ENCODE data around the gene SMIM43.

Gene SMIM43

GRCh38 chr4:121788896-121789295 lies 23.9 kb upstream of the SMIM43 start:
- WGBS (ENCODE audit: extremely low coverage, insufficient coverage, insufficient read length): no CpG with 5 or more reads among the region's 2 CpGs
- no peaks in the 10 kb centered on the region for H3K9me3 ChIP-seq (ENCODE audit: insufficient read depth, low read depth, low read length)

GRCh38 chr4:121786221-121786620 lies 21.3 kb upstream of the SMIM43 start:
- no peak overlapping the region for H3K23ac ChIP-seq (ENCODE audit: low read length)
- no peak overlapping the region for H2BK5ac ChIP-seq (ENCODE audit: low read depth, low read length, poor library complexity)
- no peak overlapping the region for H4K12ac ChIP-seq (ENCODE audit: low read depth, low read length)
- H3K27ac ChIP-seq (ENCODE audit: low read depth, low read length): no peak overlapping the region
- H2BK12ac ChIP-seq (ENCODE audit: low read length): no peak overlapping the region
- H3K9ac ChIP-seq (ENCODE audit: low read length): no peak overlapping the region
- no peak overlapping the region for H3K4me3 ChIP-seq (ENCODE audit: low read depth, low read length)
- no peaks in the 10 kb centered on the region for H3K36me3 ChIP-seq (ENCODE audit: control insufficient read depth in 1 of 2, insufficient read depth in 2 of 2, low read length in 2 of 2)
- no peaks in the 10 kb centered on the region for H3K79me1 ChIP-seq (ENCODE audit: low read length)
- no peak overlapping the region for H3K4ac ChIP-seq (ENCODE audit: low read depth, low read length)
- no peaks in the 10 kb centered on the region for H3K9me3 ChIP-seq (ENCODE audit: insufficient read depth, low read depth, low read length)
- H3K79me2 ChIP-seq (ENCODE audit: control insufficient read depth, insufficient read depth, low read length, poor library complexity): no peaks in the 10 kb centered on the region
- no peaks in the 10 kb centered on the region for H3K27me3 ChIP-seq (ENCODE audit: insufficient read depth, low read length)
- H4K8ac ChIP-seq (ENCODE audit: low read depth, low read length): no peak overlapping the region
- no peak overlapping the region for H2BK120ac ChIP-seq (ENCODE audit: insufficient read depth, low read length, poor library complexity)
- H3K18ac ChIP-seq (ENCODE audit: low read length): no peak overlapping the region
- WGBS (ENCODE audit: extremely low coverage, insufficient coverage, insufficient read length): no CpG with 5 or more reads among the region's 2 CpGs
- H2AFZ ChIP-seq (ENCODE audit: insufficient read depth, low read length, poor library complexity): no peak overlapping the region
- H4K91ac ChIP-seq (ENCODE audit: low read depth, low read length): no peak overlapping the region
- H3K14ac ChIP-seq (ENCODE audit: low read length): no peak overlapping the region
- DNase-seq: no peak
- no peak overlapping the region for H2AK5ac ChIP-seq (ENCODE audit: low read length)
- H3K4me1 ChIP-seq (ENCODE audit: control insufficient read depth in 1 of 2, insufficient read depth in 2 of 2, low read length in 2 of 2): no peaks in the 10 kb centered on the region
- no peak overlapping the region for H3K4me2 ChIP-seq (ENCODE audit: low read length)

More at GRCh38 chr4:121788896-121789295, 23.9 kb upstream of the SMIM43 start:
- Histone ChIP-seq H3K79me1 (ENCODE audit: low read length) (no peaks in the 10 kb centered on the region), H4K91ac (ENCODE audit: low read depth, low read length) (no peak overlapping the region), H3K23ac (ENCODE audit: low read length) (no peak overlapping the region), H2AFZ (ENCODE audit: insufficient read depth, low read length, poor library complexity) (no peak overlapping the region), H2AK5ac (ENCODE audit: low read length) (no peak overlapping the region), H3K14ac (ENCODE audit: low read length) (no peak overlapping the region), H4K12ac (ENCODE audit: low read depth, low read length) (no peak overlapping the region), H3K36me3 (ENCODE audit: control insufficient read depth in 1 of 2, insufficient read depth in 2 of 2, low read length in 2 of 2) (no peaks in the 10 kb centered on the region), H3K4me3 (ENCODE audit: low read depth, low read length) (no peak overlapping the region), H3K27ac (ENCODE audit: low read depth, low read length) (no peak overlapping the region), H3K4ac (ENCODE audit: low read depth, low read length) (no peak overlapping the region), H2BK5ac (ENCODE audit: low read depth, low read length, poor library complexity) (no peak overlapping the region), H2BK120ac (ENCODE audit: insufficient read depth, low read length, poor library complexity) (no peak overlapping the region), H4K8ac (ENCODE audit: low read depth, low read length) (no peak overlapping the region), H3K4me1 (ENCODE audit: control insufficient read depth in 1 of 2, insufficient read depth in 2 of 2, low read length in 2 of 2) (no peaks in the 10 kb centered on the region), H3K27me3 (ENCODE audit: insufficient read depth, low read length) (no peaks in the 10 kb centered on the region), H3K4me2 (ENCODE audit: low read length) (no peak overlapping the region), H3K79me2 (ENCODE audit: control insufficient read depth, insufficient read depth, low read length, poor library complexity) (no peaks in the 10 kb centered on the region), H3K18ac (ENCODE audit: low read length) (no peak overlapping the region), H3K9ac (ENCODE audit: low read length) (no peak overlapping the region), H2BK12ac (ENCODE audit: low read length) (no peak overlapping the region)
- no peak for DNase-seq

GRCh38 chr4:121785479-121785878 lies 20.5 kb upstream of the SMIM43 start:
- Histone ChIP-seq H3K4me3 (ENCODE audit: low read depth, low read length) (no peak overlapping the region), H4K12ac (ENCODE audit: low read depth, low read length) (no peak overlapping the region), H2BK12ac (ENCODE audit: low read length) (no peak overlapping the region), H3K4ac (ENCODE audit: low read depth, low read length) (no peak overlapping the region), H3K23ac (ENCODE audit: low read length) (no peak overlapping the region), H3K27ac (ENCODE audit: low read depth, low read length) (no peak overlapping the region), H3K79me1 (ENCODE audit: low read length) (no peaks in the 10 kb centered on the region), H3K4me2 (ENCODE audit: low read length) (no peak overlapping the region), H2BK120ac (ENCODE audit: insufficient read depth, low read length, poor library complexity) (no peak overlapping the region), H2AFZ (ENCODE audit: insufficient read depth, low read length, poor library complexity) (no peak overlapping the region), H3K27me3 (ENCODE audit: insufficient read depth, low read length) (no peaks in the 10 kb centered on the region), H3K9me3 (ENCODE audit: insufficient read depth, low read depth, low read length) (no peaks in the 10 kb centered on the region), H2AK5ac (ENCODE audit: low read length) (no peak overlapping the region), H3K18ac (ENCODE audit: low read length) (no peak overlapping the region), H3K9ac (ENCODE audit: low read length) (no peak overlapping the region), H4K8ac (ENCODE audit: low read depth, low read length) (no peak overlapping the region), H3K79me2 (ENCODE audit: control insufficient read depth, insufficient read depth, low read length, poor library complexity) (no peaks in the 10 kb centered on the region), H4K91ac (ENCODE audit: low read depth, low read length) (no peak overlapping the region), H3K4me1 (ENCODE audit: control insufficient read depth in 1 of 2, insufficient read depth in 2 of 2, low read length in 2 of 2) (no peaks in the 10 kb centered on the region), H2BK5ac (ENCODE audit: low read depth, low read length, poor library complexity) (no peak overlapping the region), H3K14ac (ENCODE audit: low read length) (no peak overlapping the region), H3K36me3 (ENCODE audit: control insufficient read depth in 1 of 2, insufficient read depth in 2 of 2, low read length in 2 of 2) (no peaks in the 10 kb centered on the region)
- no CpG with 5 or more reads among the region's 4 CpGs for WGBS (ENCODE audit: extremely low coverage, insufficient coverage, insufficient read length)
- DNase-seq: peak in 1 of 2 donors; percentile 13

GRCh38 chr4:121784975-121785374 lies 20.0 kb upstream of the SMIM43 start:
- Histone ChIP-seq H3K27ac (ENCODE audit: low read depth, low read length) (no peak overlapping the region), H3K4me2 (ENCODE audit: low read length) (no peak overlapping the region), H2BK12ac (ENCODE audit: low read length) (no peak overlapping the region), H3K4ac (ENCODE audit: low read depth, low read length) (no peak overlapping the region), H4K91ac (ENCODE audit: low read depth, low read length) (no peak overlapping the region), H3K9ac (ENCODE audit: low read length) (no peak overlapping the region), H3K27me3 (ENCODE audit: insufficient read depth, low read length) (no peaks in the 10 kb centered on the region), H2AFZ (ENCODE audit: insufficient read depth, low read length, poor library complexity) (no peak overlapping the region), H3K14ac (ENCODE audit: low read length) (no peak overlapping the region), H3K4me1 (ENCODE audit: control insufficient read depth in 1 of 2, insufficient read depth in 2 of 2, low read length in 2 of 2) (no peaks in the 10 kb centered on the region), H3K23ac (ENCODE audit: low read length) (no peak overlapping the region), H3K18ac (ENCODE audit: low read length) (no peak overlapping the region), H2BK5ac (ENCODE audit: low read depth, low read length, poor library complexity) (no peak overlapping the region), H3K9me3 (ENCODE audit: insufficient read depth, low read depth, low read length) (no peaks in the 10 kb centered on the region), H4K8ac (ENCODE audit: low read depth, low read length) (no peak overlapping the region), H2AK5ac (ENCODE audit: low read length) (no peak overlapping the region), H3K79me1 (ENCODE audit: low read length) (no peaks in the 10 kb centered on the region), H3K79me2 (ENCODE audit: control insufficient read depth, insufficient read depth, low read length, poor library complexity) (no peaks in the 10 kb centered on the region), H4K12ac (ENCODE audit: low read depth, low read length) (no peak overlapping the region), H3K4me3 (ENCODE audit: low read depth, low read length) (no peak overlapping the region), H3K36me3 (ENCODE audit: control insufficient read depth in 1 of 2, insufficient read depth in 2 of 2, low read length in 2 of 2) (no peaks in the 10 kb centered on the region), H2BK120ac (ENCODE audit: insufficient read depth, low read length, poor library complexity) (no peak overlapping the region)
- DNase-seq: peak; percentile 33 to 58
- no CpG with 5 or more reads among the region's 2 CpGs for WGBS (ENCODE audit: extremely low coverage, insufficient coverage, insufficient read length)
